HCT116 (cell line): ENCODE results near the gene CKS1B. TPM values are rescaled to one million over a fixed set of nuclear protein-coding genes. Genes with fewer than 3 reads are reported as not detected.
"Not testable (repeated sequence)": the region's sequence is repeated elsewhere in the genome, so short reads cannot be mapped to it uniquely, and the experiment has no call there.

ENCODE experiments used
- ATAC-seq: fragments of 200-7000 bp; cut with Tn5 transposase; 2 replicates; pipeline ENCODE4 v1.9.1; 2020; ENCODE audit warnings: mild to moderate bottlenecking, moderate library complexity
- BruUV-seq: library from RNA; stranded (reverse); fragments of 400-500 nt; replicated peaks from 2 replicates; lab custom pipeline; 2021; lab: Mats Ljungman, UMichigan
- CTCF ChIA-PET: fragments of 300-600 bp; sonication (Branson Sonifier 250); formaldehyde crosslinking; loops from one replicate; lab custom pipeline; 2021; ENCODE audit warnings: antibody characterized with exemption; lab: Charles Lee
- POLR2A ChIA-PET: fragments of 300-600, 350-600 bp; sonication (Branson Sonifier 250); formaldehyde crosslinking; loops from one replicate; lab custom pipeline; 2021; ENCODE audit warnings: antibody characterized with exemption; lab: Charles Lee
- RAD21 ChIA-PET, 2 experiments: fragments of 300-600 bp; sonication (Branson Sonifier 250); formaldehyde crosslinking; loops; one replicate each; lab custom pipeline; 2023; ENCODE audit warnings: low total read pairs in 2 of 2; ENCODE audit not compliant: uncharacterized antibody in 2 of 2, unreplicated experiment in 2 of 2, low non-redundant PET in 1 of 2; lab: Charles Lee
- DNase-seq: peaks from one replicate; pipeline ENCODE4 v3.0.0-alpha.2; 2010; ENCODE audit warnings: low read depth, low spot score
- H2AFZ ChIP-seq: fragments of 200-600 bp; shearing (Covaris generic), sonication (generic); 2 replicates; pipeline ENCODE4 v1.6.1; 2017; ENCODE audit warnings: low read depth, mixed run types, mixed read lengths, antibody characterized with exemption, low read length; ENCODE audit not compliant: poor library complexity, severe bottlenecking
- H3K27ac ChIP-seq: 2 replicates; pipeline ENCODE4 v1.5.1; 2012; ENCODE audit warnings: low read depth, low read length
- H3K27me3 ChIP-seq: fragments of 200-600 bp; sonication (generic); 2 replicates; pipeline ENCODE4 v1.6.1; 2016; ENCODE audit warnings: mixed run types, low read length, mixed read lengths; ENCODE audit not compliant: insufficient read depth
- H3K36me3 ChIP-seq, 2 experiments: fragments of 200-500 bp in 1 of 2; fragments of 200-600 bp in 1 of 2; sonication (Bioruptor generic) in 1 of 2; sonication (generic) in 1 of 2; 2 replicates each; pipeline versions ENCODE4 v1.5.1 to v1.6.1; 2014 to 2016; ENCODE audit warnings: low read length in 2 of 2, inconsistent platforms in 1 of 2, mixed read lengths in 1 of 2, mixed run types in 1 of 2; ENCODE audit not compliant: insufficient read depth in 2 of 2, control insufficient read depth in 1 of 2
- H3K4me1 ChIP-seq, 2 experiments: fragments of 200-600 bp in 1 of 2; sonication (generic) in 1 of 2; 2 replicates each; pipeline versions ENCODE4 v1.5.1 to v1.6.1; 2012 to 2017; ENCODE audit warnings: low read length in 2 of 2, inconsistent platforms in 1 of 2, mild to moderate bottlenecking in 1 of 2, mixed read lengths in 1 of 2, mixed run types in 1 of 2, moderate library complexity in 1 of 2; ENCODE audit not compliant: insufficient read depth in 2 of 2, control insufficient read depth in 1 of 2
- H3K4me2 ChIP-seq: fragments of 200-600 bp; sonication (generic); 2 replicates; pipeline ENCODE4 v1.6.1; 2017; ENCODE audit warnings: mixed run types, low read length, mixed read lengths
- H3K4me3 ChIP-seq, 2 experiments: fragments of 200-600 bp in 1 of 2; sonication (generic) in 1 of 2; replicated peaks in 1 of 2; 2 replicates each; pipeline ENCODE4 v1.5.1; 2011 to 2016; ENCODE audit warnings: low read length in 2 of 2, control low read depth in 1 of 2, low read depth in 1 of 2, mild to moderate bottlenecking in 1 of 2, mixed read lengths in 1 of 2, mixed run types in 1 of 2
- H3K79me2 ChIP-seq: fragments of 200-600 bp; sonication (generic); 2 replicates; pipeline ENCODE4 v1.6.1; 2017; ENCODE audit warnings: mild to moderate bottlenecking, mixed run types, low read length, moderate library complexity, mixed read lengths; ENCODE audit not compliant: insufficient read depth
- H3K9ac ChIP-seq: fragments of 200-600 bp; sonication (generic); 2 replicates; pipeline ENCODE4 v1.6.1; 2016; ENCODE audit warnings: low read length, mixed read lengths
- H3K9me2 ChIP-seq: fragments of 200-600 bp; sonication (generic), shearing (Covaris generic); 2 replicates; pipeline ENCODE4 v1.6.1; 2017; ENCODE audit warnings: mixed run types, mild to moderate bottlenecking, moderate library complexity; ENCODE audit not compliant: insufficient read depth
- H3K9me3 ChIP-seq, 2 experiments: fragments of 200-500 bp in 1 of 2; fragments of 200-600 bp in 1 of 2; sonication (Bioruptor generic) in 1 of 2; sonication (generic) in 1 of 2; 2 replicates each; pipeline ENCODE4 v1.6.1; 2014 to 2017; ENCODE audit warnings: low read length in 2 of 2, mixed read lengths in 2 of 2, inconsistent platforms in 1 of 2, low read depth in 1 of 2, mild to moderate bottlenecking in 1 of 2, mixed run types in 1 of 2, moderate library complexity in 1 of 2; ENCODE audit not compliant: control insufficient read depth in 1 of 2, insufficient read depth in 1 of 2
- H4K20me1 ChIP-seq: fragments of 200-600 bp; sonication (generic), shearing (Covaris generic); 2 replicates; pipeline ENCODE4 v1.6.1; 2017; ENCODE audit warnings: mixed run types, mild to moderate bottlenecking, moderate library complexity; ENCODE audit not compliant: insufficient read depth
- EZH2phosphoT487 ChIP-seq: fragments of 200-600 bp; IDR thresholded peaks from 2 replicates; pipeline ENCODE4 v1.6.1; 2018; ENCODE audit warnings: antibody characterized with exemption, borderline replicate concordance
- JUND ChIP-seq: IDR thresholded peaks from 2 replicates; pipeline ENCODE4 v1.6.1; 2012
- SP1 ChIP-seq: IDR thresholded peaks from 2 replicates; pipeline ENCODE4 v1.6.1; 2012; ENCODE audit warnings: low read depth
- TCF7L2 ChIP-seq: IDR thresholded peaks from 2 replicates; pipeline ENCODE4 v1.7.0; 2011; ENCODE audit warnings: borderline replicate concordance, inconsistent platforms; ENCODE audit not compliant: insufficient read depth, insufficient read length; ENCODE audit errors: extremely low read depth
- ZFX ChIP-seq: fragments of 450-650 bp; IDR thresholded peaks from 2 replicates; pipeline ENCODE4 v1.6.1; 2017
- ZNF274 ChIP-seq: fragments of 200-500 bp; sonication (Bioruptor generic); IDR thresholded peaks from 2 replicates; pipeline ENCODE4 v1.6.1; 2014; ENCODE audit warnings: mild to moderate bottlenecking, low read depth, low read length, inconsistent platforms
- intact Hi-C: fragments of 100-400 bp; cut with micrococcal nuclease; formaldehyde crosslinking; loops from 2 replicates; pipeline ENCODE4 v1.10.0; 2022
- total RNA-seq: library from RNA; stranded (reverse); gene quantifications from one replicate; pipeline ENCODE4 v1.2.1, GENCODE V29; 2021; ENCODE audit not compliant: unreplicated experiment
- TF ChIP-seq, protein P1 (sequence below): IDR thresholded peaks from 2 replicates; pipeline ENCODE4 v1.6.1; 2012; ENCODE audit warnings: low read depth
- TF ChIP-seq, protein P2 (sequence below): IDR thresholded peaks from 2 replicates; pipeline ENCODE4 v1.6.1; 2011; ENCODE audit warnings: mild to moderate bottlenecking, low read length, moderate library complexity; ENCODE audit not compliant: insufficient replicate concordance; ENCODE audit errors: extremely low read depth

Gene CKS1B
- total RNA-seq, 1 experiment from 2014 or later = 229 TPM

DNA sequence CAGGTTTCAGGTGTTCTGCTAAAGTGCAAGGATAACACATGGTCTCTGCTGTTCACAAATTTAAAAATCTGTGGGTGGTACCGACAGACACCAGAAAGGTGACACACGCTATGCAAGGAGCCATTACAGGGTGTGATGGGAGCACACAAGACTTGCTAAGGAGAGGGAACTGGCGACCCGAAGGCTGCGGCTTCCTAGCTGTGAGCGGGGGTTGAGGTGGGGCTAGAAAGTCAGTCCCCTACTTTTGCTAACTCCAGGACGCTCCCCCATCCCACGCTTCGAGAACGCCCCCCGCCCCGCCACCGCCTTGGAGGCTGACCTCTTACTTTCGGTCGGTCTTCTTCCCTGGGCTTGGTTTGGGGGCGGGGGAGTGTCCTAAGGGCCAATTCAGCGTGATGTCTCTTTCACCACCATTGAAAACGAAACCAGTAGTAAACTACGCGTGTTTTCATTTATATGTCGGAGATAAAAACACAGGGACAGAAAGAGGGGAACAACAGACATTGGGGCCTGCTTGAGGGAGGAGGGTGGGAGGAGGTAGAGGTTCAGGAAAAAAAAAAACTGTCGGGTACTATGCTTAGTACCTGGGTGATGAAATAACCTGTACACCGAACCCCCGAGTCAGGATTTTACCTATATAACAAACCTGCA lies 1.1 kb downstream of the CKS1B start:
- peak overlapping the region; percentile 90 for H3K4me2 ChIP-seq
- ChIA-PET CTCF (no interaction called here), POLR2A (interaction anchor here (1.0 to 1.1 kb wide), 2 partner anchors 8 to 26 kb away, joined by 3 read pairs; partner anchors contain the start of gene FLAD1), RAD21 (no interaction called here)
- peak overlapping the region; percentile 86 for H3K27ac ChIP-seq
- TSS peak; percentile 66 for BruUV-seq
- H3K4me3 ChIP-seq = peak overlapping the region; percentile 61 to 70
- TF ChIP-seq, protein P1, sequence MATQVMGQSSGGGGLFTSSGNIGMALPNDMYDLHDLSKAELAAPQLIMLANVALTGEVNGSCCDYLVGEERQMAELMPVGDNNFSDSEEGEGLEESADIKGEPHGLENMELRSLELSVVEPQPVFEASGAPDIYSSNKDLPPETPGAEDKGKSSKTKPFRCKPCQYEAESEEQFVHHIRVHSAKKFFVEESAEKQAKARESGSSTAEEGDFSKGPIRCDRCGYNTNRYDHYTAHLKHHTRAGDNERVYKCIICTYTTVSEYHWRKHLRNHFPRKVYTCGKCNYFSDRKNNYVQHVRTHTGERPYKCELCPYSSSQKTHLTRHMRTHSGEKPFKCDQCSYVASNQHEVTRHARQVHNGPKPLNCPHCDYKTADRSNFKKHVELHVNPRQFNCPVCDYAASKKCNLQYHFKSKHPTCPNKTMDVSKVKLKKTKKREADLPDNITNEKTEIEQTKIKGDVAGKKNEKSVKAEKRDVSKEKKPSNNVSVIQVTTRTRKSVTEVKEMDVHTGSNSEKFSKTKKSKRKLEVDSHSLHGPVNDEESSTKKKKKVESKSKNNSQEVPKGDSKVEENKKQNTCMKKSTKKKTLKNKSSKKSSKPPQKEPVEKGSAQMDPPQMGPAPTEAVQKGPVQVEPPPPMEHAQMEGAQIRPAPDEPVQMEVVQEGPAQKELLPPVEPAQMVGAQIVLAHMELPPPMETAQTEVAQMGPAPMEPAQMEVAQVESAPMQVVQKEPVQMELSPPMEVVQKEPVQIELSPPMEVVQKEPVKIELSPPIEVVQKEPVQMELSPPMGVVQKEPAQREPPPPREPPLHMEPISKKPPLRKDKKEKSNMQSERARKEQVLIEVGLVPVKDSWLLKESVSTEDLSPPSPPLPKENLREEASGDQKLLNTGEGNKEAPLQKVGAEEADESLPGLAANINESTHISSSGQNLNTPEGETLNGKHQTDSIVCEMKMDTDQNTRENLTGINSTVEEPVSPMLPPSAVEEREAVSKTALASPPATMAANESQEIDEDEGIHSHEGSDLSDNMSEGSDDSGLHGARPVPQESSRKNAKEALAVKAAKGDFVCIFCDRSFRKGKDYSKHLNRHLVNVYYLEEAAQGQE = no peak
- TF ChIP-seq, protein P2, sequence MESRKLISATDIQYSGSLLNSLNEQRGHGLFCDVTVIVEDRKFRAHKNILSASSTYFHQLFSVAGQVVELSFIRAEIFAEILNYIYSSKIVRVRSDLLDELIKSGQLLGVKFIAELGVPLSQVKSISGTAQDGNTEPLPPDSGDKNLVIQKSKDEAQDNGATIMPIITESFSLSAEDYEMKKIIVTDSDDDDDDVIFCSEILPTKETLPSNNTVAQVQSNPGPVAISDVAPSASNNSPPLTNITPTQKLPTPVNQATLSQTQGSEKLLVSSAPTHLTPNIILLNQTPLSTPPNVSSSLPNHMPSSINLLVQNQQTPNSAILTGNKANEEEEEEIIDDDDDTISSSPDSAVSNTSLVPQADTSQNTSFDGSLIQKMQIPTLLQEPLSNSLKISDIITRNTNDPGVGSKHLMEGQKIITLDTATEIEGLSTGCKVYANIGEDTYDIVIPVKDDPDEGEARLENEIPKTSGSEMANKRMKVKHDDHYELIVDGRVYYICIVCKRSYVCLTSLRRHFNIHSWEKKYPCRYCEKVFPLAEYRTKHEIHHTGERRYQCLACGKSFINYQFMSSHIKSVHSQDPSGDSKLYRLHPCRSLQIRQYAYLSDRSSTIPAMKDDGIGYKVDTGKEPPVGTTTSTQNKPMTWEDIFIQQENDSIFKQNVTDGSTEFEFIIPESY = no peak
- TF ChIP-seq TCF7L2 (no peak), ZNF274 (no peak), SP1 (no peak), EZH2phosphoT487 (no peak), JUND (no peak), ZFX (no peak)
- peaks cover 9 to 20% of the 10 kb centered on the region in 2 experiments for H3K36me3 ChIP-seq
- H2AFZ ChIP-seq = no peak overlapping the region
- H3K79me2 ChIP-seq = peaks cover 81% of the 10 kb centered on the region
- H3K9me3 ChIP-seq = no peaks in the 10 kb centered on the region
- no peaks in the 10 kb centered on the region for H3K27me3 ChIP-seq
- no peaks in the 10 kb centered on the region for H3K9me2 ChIP-seq
- H3K9ac ChIP-seq = peak overlapping the region; percentile 86
- intact Hi-C loops = no loop called here
- H3K4me1 ChIP-seq = peaks cover 28 to 56% of the 10 kb centered on the region in 2 experiments
- no peaks in the 10 kb centered on the region for H4K20me1 ChIP-seq
- no peak for DNase-seq
- no peak for ATAC-seq

DNA sequence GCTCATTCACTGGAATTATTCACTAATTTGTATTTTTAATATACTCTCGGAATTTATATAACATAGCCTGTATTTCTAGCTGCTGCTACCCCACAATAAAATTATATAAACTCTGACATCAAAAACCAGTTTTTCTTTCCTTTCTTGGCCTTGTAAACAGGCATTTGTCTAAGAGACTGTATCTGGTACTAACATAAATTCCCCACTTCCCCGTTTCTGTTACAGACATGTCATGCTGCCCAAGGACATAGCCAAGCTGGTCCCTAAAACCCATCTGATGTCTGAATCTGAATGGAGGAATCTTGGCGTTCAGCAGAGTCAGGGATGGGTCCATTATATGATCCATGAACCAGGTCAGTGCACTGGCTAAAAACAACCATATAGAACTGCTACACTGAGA lies 3.3 kb downstream of the CKS1B start:
- not testable (repeated sequence) for BruUV-seq

More for the DNA sequence above, 3.3 kb downstream of the CKS1B start:
- H2AFZ ChIP-seq, H3K9me3 ChIP-seq, H3K27me3 ChIP-seq, H4K20me1 ChIP-seq, DNase-seq, RAD21 ChIA-PET, H3K27ac ChIP-seq, H3K9me2 ChIP-seq, H3K4me2 ChIP-seq, H3K4me3 ChIP-seq, CTCF ChIA-PET, intact Hi-C loops, H3K9ac ChIP-seq, ATAC-seq: not testable (repeated sequence)
- Histone ChIP-seq H3K36me3 (peaks cover 11 to 27% of the 10 kb centered on the region in 2 experiments), H3K79me2 (peaks cover 68% of the 10 kb centered on the region), H3K4me1 (peaks cover 16 to 40% of the 10 kb centered on the region in 2 experiments; a peak in 3 of 4 replicates)
- POLR2A ChIA-PET = interaction anchor here (1.1 kb wide), 1 partner anchor 10 kb away, joined by 3 read pairs; no protein-coding TSS in a partner anchor
